C4-2B (cell line): ENCODE data around the gene FNDC3B.

Source experiments
- H3K27ac ChIP-seq: fragments of 450-650 bp; 2 replicates; pipeline ENCODE4 v1.5.1; 2017
- ZFX ChIP-seq: fragments of 450-650 bp; IDR thresholded peaks from 2 replicates; pipeline ENCODE4 v1.6.1; 2017
- TF ChIP-seq, protein P1 (sequence below): fragments of 450-650 bp; conservative IDR thresholded peaks from 2 replicates; pipeline ENCODE4 v1.5.1; 2017; ENCODE audit warnings: mild to moderate bottlenecking

FNDC3B gene

GRCh38 chr3:172292422-172292821 lies 253.0 kb downstream of the FNDC3B start:
- H3K27ac ChIP-seq, result no peak overlapping the region
- TF ChIP-seq, protein P1, sequence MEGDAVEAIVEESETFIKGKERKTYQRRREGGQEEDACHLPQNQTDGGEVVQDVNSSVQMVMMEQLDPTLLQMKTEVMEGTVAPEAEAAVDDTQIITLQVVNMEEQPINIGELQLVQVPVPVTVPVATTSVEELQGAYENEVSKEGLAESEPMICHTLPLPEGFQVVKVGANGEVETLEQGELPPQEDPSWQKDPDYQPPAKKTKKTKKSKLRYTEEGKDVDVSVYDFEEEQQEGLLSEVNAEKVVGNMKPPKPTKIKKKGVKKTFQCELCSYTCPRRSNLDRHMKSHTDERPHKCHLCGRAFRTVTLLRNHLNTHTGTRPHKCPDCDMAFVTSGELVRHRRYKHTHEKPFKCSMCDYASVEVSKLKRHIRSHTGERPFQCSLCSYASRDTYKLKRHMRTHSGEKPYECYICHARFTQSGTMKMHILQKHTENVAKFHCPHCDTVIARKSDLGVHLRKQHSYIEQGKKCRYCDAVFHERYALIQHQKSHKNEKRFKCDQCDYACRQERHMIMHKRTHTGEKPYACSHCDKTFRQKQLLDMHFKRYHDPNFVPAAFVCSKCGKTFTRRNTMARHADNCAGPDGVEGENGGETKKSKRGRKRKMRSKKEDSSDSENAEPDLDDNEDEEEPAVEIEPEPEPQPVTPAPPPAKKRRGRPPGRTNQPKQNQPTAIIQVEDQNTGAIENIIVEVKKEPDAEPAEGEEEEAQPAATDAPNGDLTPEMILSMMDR, result no peak
- TF ChIP-seq ZFX, result no peak

GRCh38 chr3:172293093-172293492 lies 253.7 kb downstream of the FNDC3B start:
- no peak overlapping the region for H3K27ac ChIP-seq
- TF ChIP-seq, protein P1, result no peak

GRCh38 chr3:172294223-172294806 lies 254.9 kb downstream of the FNDC3B start:
- H3K27ac ChIP-seq, result no peak overlapping the region
- TF ChIP-seq, protein P1, result no peak
- TF ChIP-seq ZFX, result no peak

GRCh38 chr3:172296248-172296974 lies 257.0 kb downstream of the FNDC3B start:
- no peak for TF ChIP-seq ZFX
- TF ChIP-seq, protein P1, result no peak

GRCh38 chr3:172296975-172297332 lies 257.6 kb downstream of the FNDC3B start:
- TF ChIP-seq ZFX, result no peak
- peak overlapping the region; percentile 1; the same call in 1 of the 2 replicates for H3K27ac ChIP-seq

More at GRCh38 chr3:172296248-172296974, 257.0 kb downstream of the FNDC3B start:
- H3K27ac ChIP-seq, result peak overlapping the region; percentile 1; the same call in 1 of the 2 replicates

GRCh38 chr3:172298247-172298646 lies 258.9 kb downstream of the FNDC3B start:
- no peak overlapping the region for H3K27ac ChIP-seq
- no peak for TF ChIP-seq ZFX
- TF ChIP-seq, protein P1, result no peak

- H3K27ac ChIP-seq, result no peak overlapping the region
- no peak for TF ChIP-seq ZFX
- TF ChIP-seq, protein P1, result no peak
These were observed 260.8 kb downstream of the FNDC3B start for GRCh38 chr3:172300187-172300586.

DNA sequence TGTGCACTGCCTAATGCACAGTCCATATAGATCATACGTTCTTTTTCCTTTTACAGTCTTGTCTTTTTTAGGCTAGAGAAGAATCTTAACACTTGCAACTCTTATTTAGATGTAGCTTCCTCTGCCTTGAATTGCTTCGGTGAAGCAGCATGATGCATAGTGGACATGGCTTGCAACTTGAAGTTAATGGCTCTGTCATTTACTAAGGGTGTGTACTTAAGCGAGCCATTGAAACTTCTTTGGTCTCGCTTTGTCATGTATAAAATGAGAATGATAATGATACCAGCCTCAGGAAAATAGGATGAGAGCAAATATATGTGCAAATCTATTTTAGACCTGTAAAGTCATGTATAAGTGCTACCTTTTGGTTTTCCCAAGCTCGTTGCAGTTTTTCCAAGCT lies 261.5 kb downstream of the FNDC3B start:
- TF ChIP-seq, protein P1, result no peak
- TF ChIP-seq ZFX, result no peak
- no peak overlapping the region for H3K27ac ChIP-seq
